ENCODE data around the gene PGLYRP4. TPM values are rescaled to one million over a fixed set of nuclear protein-coding genes. Genes with fewer than 3 reads are reported as not detected.
"Not testable (repeated sequence)": the region's sequence is repeated elsewhere in the genome, so short reads cannot be mapped to it uniquely, and the experiment has no call there.

PGLYRP4 gene
- total RNA-seq, 1 experiment from 2014 or later: not detected

DNA sequence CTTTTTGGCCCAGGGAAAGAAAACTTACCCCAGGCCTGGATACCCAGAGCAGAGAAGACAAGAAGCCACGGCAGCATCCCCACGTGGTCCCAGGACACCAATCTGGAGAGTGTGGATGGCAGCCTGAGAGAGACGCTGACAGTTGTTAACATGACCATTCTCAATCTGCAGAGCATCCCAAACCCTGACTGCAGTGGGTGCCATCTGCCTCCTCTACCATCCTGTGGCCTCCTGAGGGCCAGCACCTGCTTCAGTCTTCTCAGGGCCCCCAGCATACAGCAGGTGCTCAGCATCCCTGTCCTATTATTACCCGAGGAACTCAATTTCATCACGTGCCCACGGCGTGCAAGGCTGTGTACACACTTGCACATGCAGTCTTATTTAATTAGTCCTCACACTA, 785 bp downstream of the PGLYRP4 start:
- in situ Hi-C loops (cut with HindIII; ENCODE audit: low pct_unique_long_range_greater_than_20kb, low sequenced_read_pairs): no loop called here
- DNase-seq (ENCODE audit: low read depth, low spot score): no peak

DNA sequence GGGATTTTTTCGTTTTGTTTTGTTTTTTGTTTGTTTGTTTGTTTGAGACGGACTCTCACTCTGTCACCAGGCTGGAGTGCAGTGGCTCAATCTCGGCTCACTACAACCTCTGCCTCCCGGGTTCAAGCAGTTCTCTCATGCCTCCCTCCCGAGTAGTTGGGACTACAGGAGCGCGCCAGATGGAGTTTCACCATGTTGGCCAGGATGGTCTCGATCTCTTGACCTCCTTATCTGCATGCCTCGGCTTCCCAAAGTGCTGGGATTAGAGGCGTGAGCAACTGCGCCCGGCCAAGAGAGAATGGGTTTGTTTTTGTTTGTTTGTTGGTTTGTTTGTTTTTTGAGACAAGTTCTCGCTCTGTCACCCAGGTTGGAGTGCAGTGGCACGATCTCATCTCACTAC, 1.6 kb downstream of the PGLYRP4 start:
- DNase-seq (ENCODE audit: low read depth, low spot score); in situ Hi-C loops (cut with HindIII; ENCODE audit: low pct_unique_long_range_greater_than_20kb, low sequenced_read_pairs): not testable (repeated sequence)

DNA sequence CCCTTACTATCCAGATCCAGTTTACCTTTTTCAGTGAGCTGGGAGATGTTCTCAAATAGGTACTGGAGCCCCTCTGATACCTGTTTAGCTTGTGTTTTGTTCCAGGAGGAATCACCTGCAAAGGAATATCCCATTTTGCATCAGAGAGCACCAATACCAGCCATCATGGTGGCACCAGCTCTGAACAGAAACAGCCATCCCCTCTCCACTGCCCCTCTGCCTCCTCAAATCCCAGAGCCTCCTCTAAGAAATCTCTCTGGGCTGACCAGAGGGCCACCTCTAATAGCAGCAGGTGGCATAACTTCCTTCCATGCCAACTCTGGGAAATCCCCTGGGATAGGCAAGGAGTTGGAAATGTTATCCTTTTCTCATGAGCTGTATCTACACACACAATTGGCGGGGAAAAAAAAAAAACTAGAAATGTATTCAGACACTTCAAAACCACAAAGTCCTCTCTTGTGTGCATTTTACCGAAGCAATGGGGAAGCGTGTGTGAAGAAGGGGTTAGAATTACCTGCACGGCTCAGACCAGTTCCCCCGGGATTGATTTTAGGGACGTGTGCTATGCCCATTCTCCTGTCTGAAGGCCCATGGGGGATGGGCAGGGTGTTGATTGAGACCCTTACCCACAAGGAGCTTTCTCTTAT, 2.4 kb downstream of the PGLYRP4 start:
- in situ Hi-C loops (cut with HindIII; ENCODE audit: low pct_unique_long_range_greater_than_20kb, low sequenced_read_pairs): no loop called here
- no peak for DNase-seq (ENCODE audit: low read depth, low spot score)

DNA sequence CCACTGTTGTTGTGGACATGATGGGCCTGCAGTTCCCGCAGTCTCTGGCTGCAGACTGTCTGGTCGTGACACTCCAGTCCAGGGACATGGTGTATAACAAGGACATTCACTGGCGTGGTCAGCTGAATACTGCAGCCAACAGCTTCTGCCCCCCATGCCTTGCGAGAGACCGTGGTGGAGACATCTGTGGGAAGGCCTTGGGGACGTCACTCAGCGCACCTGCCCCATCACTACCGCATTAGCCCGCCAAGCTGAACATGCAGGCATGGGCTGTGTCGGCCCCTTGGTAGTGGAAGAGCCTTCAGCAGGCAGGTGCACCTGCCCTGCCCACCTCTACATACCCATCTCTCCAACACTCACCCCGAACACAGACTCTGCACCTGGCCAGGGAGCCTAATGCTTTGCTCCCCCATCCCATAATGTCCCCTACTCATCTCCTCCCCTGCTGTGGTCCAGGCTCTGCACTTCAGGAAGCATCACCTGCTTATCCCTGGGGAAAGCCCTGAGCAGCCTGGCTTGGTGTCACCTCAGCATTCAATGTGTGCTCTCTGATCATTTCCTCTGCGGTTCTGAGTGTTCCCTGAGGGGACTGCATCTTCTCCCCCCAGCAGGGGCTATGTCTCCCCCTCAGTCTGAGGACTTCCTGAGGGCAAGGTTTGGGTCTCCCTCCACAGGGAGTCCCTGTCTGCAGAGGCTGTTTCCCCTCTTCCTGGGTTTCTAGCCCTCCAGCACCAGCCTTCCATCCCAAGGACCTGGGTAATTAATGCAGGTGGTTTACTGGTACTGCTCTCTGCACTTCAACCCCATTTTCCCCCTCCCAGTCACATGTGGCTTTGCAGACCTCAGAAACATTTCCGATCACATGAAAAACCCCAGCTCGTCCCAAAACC, 3.2 kb downstream of the PGLYRP4 start:
- in situ Hi-C loops (cut with HindIII; ENCODE audit: low pct_unique_long_range_greater_than_20kb, low sequenced_read_pairs): no loop called here
- DNase-seq (ENCODE audit: low read depth, low spot score): no peak

DNA sequence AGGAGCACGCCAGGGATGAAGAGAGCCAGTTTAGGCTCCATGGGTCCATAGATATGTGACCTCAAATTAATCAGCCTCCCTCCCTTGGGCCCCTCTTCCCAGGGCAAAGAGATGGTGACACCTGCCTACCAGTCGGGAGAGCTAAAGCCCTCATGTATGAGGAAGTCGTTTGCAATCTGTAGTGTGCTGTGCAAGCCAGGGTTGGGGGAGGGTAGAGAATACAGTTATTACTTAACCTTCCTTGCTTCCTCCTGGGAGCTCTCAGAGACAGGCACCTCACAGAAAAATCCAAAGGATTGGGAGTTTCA, 4.0 kb downstream of the PGLYRP4 start:
- in situ Hi-C loops (cut with HindIII; ENCODE audit: low pct_unique_long_range_greater_than_20kb, low sequenced_read_pairs): no loop called here
- DNase-seq (ENCODE audit: low read depth, low spot score): no peak

DNA sequence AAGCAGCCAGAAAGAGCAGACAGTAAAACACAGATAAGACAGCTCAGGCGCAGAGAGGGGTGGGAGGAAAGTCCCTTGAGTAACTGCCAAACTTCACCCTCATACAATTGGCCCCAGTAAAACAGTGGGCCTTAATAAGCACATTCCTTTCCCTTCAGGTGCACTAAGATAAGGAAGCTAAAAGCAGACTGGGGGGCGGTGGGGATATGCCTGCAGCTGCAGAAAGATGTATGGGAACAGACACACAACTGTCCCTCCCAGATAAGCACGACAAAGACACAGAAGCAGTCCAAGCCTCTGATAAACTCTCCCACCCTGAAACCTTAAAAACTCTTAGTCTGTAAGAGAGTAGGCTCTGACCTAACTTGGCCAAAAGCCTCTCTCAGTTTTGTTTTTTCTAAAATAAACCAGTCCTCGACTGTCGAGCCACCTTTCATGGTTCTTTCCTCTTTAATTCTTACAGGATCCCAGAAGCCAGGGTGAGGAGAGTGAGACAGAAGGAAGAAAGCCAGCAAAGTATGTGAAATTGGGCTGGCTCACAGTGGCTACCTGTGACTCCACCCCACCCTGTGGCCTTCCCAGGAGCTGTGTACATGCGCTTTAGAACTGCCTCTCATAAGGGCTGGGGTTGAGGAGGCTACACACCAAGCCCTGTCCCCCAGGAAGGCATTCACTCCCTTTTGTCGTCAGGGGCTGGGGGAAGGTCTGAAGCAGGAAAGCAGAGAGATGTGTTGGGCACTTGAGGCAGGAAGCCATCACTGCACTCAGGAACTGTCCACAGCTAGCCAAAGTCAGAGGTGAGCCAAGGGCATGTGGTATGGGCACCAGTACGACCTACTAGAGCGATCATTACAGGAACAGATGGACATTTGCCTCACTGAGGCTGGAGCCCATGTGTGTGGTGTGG, 4.6 kb downstream of the PGLYRP4 start:
- in situ Hi-C loops (cut with HindIII; ENCODE audit: low pct_unique_long_range_greater_than_20kb, low sequenced_read_pairs): no loop called here
- no peak for DNase-seq (ENCODE audit: low read depth, low spot score)

- DNase-seq (ENCODE audit: low read depth, low spot score): no peak
- in situ Hi-C loops (cut with HindIII; ENCODE audit: low pct_unique_long_range_greater_than_20kb, low sequenced_read_pairs): no loop called here
Measured at GRCh38 chr1:153343040-153343681, 5.5 kb downstream of the PGLYRP4 start.

DNA sequence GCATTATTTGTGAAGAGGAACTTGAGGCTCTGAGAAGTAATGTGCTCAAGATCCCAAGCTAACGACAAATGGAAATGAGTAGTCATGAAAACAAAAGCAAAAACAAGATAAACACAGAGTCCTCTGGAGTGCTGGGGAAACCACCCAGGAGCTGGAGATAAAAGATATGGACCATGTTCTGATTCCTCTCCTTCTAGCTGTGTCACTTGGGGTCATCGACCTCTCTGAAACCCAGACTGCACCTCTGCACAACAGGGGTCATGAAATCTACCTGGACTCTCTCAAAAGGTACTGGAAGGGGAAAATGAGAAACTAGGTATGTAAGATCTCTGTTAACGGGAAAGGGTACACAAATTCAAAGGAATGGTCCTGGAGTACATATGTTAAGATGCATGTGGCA, 6.5 kb downstream of the PGLYRP4 start:
- in situ Hi-C loops (cut with HindIII; ENCODE audit: low pct_unique_long_range_greater_than_20kb, low sequenced_read_pairs): no loop called here
- no peak for DNase-seq (ENCODE audit: low read depth, low spot score)

DNA sequence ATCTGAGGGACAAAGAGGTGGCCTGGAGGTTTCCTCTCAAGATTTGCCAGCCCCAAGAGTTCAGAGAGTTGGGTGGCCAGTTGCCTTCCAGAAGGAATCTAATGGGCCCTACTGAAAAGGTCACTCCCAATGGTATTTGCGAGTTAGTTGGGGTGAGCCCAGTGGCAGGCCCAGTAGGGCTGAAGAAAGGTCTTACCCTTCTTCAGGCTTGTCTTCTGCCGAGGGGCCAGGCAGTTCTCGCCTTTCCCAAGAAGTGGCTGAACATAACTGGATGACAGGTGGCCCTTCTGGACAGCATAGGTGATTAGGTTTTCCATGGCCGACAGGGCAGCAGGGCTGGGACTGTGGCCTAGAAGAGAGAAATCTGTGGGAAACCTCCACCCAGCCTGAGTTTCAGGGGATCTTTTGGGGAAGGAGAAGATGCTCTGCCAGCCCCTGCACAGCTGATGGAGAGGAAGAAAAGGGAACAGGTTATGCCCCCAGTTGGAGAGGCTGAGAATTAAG, 7.2 kb downstream of the PGLYRP4 start:
- in situ Hi-C loops (cut with HindIII; ENCODE audit: low pct_unique_long_range_greater_than_20kb, low sequenced_read_pairs): no loop called here

DNA sequence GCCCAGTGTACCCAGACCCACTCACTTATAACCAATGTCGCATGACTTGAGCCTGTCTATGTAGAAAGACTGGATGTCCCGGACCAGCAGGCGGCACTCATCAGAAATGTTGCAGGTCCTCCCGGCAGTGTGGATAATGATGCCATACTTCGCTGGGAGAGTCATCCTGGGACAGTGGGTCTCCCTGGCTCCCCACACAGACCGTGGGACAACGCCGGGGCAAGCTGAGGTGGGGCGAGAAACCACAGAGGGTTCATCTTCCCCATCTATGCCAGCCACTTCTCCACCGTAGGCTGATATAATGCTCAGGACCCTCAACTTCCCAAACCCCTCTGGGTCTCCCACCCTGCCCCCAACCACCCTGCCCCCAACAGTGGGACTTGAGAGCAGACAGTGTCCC, 8.3 kb downstream of the PGLYRP4 start:
- DNase-seq (ENCODE audit: low read depth, low spot score): no peak
- in situ Hi-C loops (cut with HindIII; ENCODE audit: low pct_unique_long_range_greater_than_20kb, low sequenced_read_pairs): no loop called here

More for the DNA sequence above, 7.2 kb downstream of the PGLYRP4 start:
- DNase-seq (ENCODE audit: low read depth, low spot score): no peak

- in situ Hi-C loops (cut with HindIII; ENCODE audit: low pct_unique_long_range_greater_than_20kb, low sequenced_read_pairs): no loop called here
- no peak for DNase-seq (ENCODE audit: low read depth, low spot score)
Measured at GRCh38 chr1:153339802-153340201, 8.8 kb downstream of the PGLYRP4 start.

DNA sequence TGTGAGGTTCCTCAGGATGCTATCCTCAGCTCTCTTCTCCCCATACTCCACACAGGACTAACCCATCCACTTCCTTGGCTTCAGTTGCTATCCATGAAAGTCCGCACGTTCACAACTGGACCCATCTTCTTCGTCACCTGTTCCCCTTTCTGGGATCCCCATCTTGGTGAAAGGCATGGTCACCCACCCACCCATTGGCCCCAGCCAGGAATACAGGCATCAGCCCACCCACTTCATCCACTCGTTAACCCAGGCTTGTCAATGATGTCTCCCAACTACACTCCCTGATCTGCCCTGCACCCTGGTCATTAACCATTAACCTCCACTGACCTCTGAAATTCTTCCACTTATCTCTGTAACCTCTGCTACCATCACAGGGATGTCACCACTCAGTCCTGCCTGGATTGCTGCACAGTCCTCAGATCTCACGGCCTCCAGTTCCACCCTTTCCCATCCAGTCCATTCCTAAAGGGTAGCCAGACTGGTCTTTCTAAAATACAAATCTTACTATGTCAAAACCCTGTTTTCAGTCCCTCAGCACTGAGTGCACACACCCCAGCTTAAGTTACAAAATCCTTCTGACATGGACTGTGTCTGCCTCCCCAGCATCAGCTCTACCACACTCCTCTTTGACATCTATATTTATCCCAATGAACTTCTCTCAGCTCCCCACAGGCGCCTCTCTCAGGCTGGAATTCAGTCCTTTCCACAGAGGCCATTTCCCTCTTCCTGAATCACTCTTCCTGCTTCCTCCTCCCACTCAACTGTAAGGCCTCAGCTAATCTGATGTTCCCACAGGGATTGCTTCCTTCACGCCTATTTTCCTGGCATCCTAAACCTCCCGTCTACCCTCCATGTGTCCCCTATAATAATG, 10.4 kb downstream of the PGLYRP4 start:
- in situ Hi-C loops (cut with HindIII; ENCODE audit: low pct_unique_long_range_greater_than_20kb, low sequenced_read_pairs): no loop called here
- no peak for DNase-seq (ENCODE audit: low read depth, low spot score)

GRCh38 chr1:153336650-153337049, 12.0 kb downstream of the PGLYRP4 start:
- in situ Hi-C loops (cut with HindIII; ENCODE audit: low pct_unique_long_range_greater_than_20kb, low sequenced_read_pairs): no loop called here
- no peak for DNase-seq (ENCODE audit: low read depth, low spot score)

DNA sequence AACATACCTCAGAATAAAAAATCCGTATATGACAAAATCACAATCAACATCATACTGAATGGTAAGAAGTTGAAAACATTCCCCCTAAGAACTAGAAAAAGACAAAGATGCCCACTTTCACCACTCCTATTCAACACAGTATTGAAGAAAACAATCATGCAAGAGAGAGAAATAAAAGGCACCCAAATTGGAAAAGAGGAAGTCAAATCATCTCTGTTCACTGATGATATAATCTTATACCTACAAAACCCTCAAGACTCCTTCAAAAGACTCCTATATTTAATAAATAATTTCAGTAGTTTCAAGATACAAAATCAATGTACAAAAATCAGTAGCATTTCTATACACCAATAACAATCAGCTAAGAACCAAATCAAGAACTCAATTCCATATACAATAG, 14.7 kb downstream of the PGLYRP4 start:
- DNase-seq (ENCODE audit: low read depth, low spot score): no peak
- in situ Hi-C loops (cut with HindIII; ENCODE audit: low pct_unique_long_range_greater_than_20kb, low sequenced_read_pairs): no loop called here

- no peak for DNase-seq (ENCODE audit: low read depth, low spot score)
- in situ Hi-C loops (cut with HindIII; ENCODE audit: low pct_unique_long_range_greater_than_20kb, low sequenced_read_pairs): no loop called here
Measured at GRCh38 chr1:153324912-153325311, 23.7 kb downstream of the PGLYRP4 start.

GRCh38 chr1:153322568-153322967, 26.1 kb downstream of the PGLYRP4 start:
- in situ Hi-C loops (cut with HindIII; ENCODE audit: low pct_unique_long_range_greater_than_20kb, low sequenced_read_pairs): no loop called here
- DNase-seq (ENCODE audit: low read depth, low spot score): no peak

DNA sequence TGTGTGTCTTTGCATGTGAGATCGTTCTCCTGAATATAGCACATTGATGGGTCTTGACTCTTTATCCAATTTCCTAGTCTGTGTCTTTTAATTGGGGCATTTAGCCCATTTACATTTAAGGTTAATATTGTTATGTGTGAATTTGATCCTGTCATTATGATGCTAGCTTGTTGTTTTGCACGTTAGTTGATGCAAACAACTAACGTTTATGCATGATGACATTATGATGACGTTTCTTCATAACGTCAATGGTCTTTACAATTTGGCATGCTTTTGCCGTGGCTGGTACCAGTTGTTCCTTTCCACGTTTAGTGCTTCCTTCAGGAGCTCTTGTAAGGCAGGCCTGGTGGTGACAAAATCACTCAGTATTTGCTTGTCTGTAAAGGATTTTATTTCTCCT, 30.5 kb downstream of the PGLYRP4 start:
- DNase-seq (ENCODE audit: low read depth, low spot score); in situ Hi-C loops (cut with HindIII; ENCODE audit: low pct_unique_long_range_greater_than_20kb, low sequenced_read_pairs): not testable (repeated sequence)
